Activated T-helper 1 cell treated with anti-CD3 and anti-CD28 coated beads, Interleukin-12 subunit alpha, Interleukin-12 subunit beta, Interleukin-2, Interleukin-4 antibody, amounts not matched to agents 30 ng/mL and 10 ng/mL and 1 ng/mL, durations not matched to agents 14 hours and 24 hours and 36 hours (primary cell): ENCODE results near the gene PLCD1. TPM values are rescaled to one million over a fixed set of nuclear protein-coding genes. Genes with fewer than 3 reads are reported as not detected.

Experiments
- DNase-seq: peaks from one replicate; pipeline ENCODE4 v3.0.0; 2021; ENCODE audit warnings: low spot score
- H3K27ac Mint-ChIP-seq: one replicate; pipeline ENCODE4 v1.8.0; 2021; ENCODE audit warnings: mild to moderate bottlenecking, mixed read lengths
- H3K27me3 Mint-ChIP-seq: one replicate; pipeline ENCODE4 v1.8.0; 2022; ENCODE audit warnings: mild to moderate bottlenecking, moderate library complexity, mixed read lengths; ENCODE audit not compliant: insufficient read depth
- H3K36me3 Mint-ChIP-seq: one replicate; pipeline ENCODE4 v1.8.0; 2021; ENCODE audit warnings: low read depth, mixed read lengths
- H3K4me1 Mint-ChIP-seq: one replicate; pipeline ENCODE4 v1.8.0; 2021; ENCODE audit warnings: low read depth, mixed read lengths
- H3K4me3 Mint-ChIP-seq: one replicate; pipeline ENCODE4 v1.8.0; 2021; ENCODE audit warnings: mild to moderate bottlenecking, moderate library complexity, mixed read lengths
- H3K9me3 Mint-ChIP-seq: one replicate; pipeline ENCODE4 v1.8.0; 2021; ENCODE audit warnings: mixed read lengths
- intact Hi-C: fragments of 100-400 bp; cut with micrococcal nuclease; formaldehyde crosslinking; loops from one replicate; pipeline ENCODE4 v1.15.1; 2024
- total RNA-seq: library from RNA; stranded (reverse); gene quantifications from 2 replicates; pipeline ENCODE4 v1.2.3, GENCODE V29; 2022

The PLCD1 gene
- total RNA-seq, 1 donor from 2014 or later, result 4.3 TPM

GRCh38 chr3:38000242-38000916, 29.1 kb downstream of the PLCD1 start:
- peaks cover 25% of the 10 kb centered on the region for H3K36me3 Mint-ChIP-seq
- H3K4me3 Mint-ChIP-seq, result no peak overlapping the region
- H3K27ac Mint-ChIP-seq, result no peak overlapping the region
- DNase-seq, result no peak
- H3K9me3 Mint-ChIP-seq, result no peaks in the 10 kb centered on the region
- intact Hi-C loops, result no loop called here
- no peaks in the 10 kb centered on the region for H3K27me3 Mint-ChIP-seq
- H3K4me1 Mint-ChIP-seq, result peaks cover 55% of the 10 kb centered on the region

- Mint-ChIP-seq H3K4me1 (peaks cover 57% of the 10 kb centered on the region), H3K9me3 (no peaks in the 10 kb centered on the region), H3K27me3 (no peaks in the 10 kb centered on the region), H3K4me3 (no peak overlapping the region), H3K36me3 (peaks cover 23% of the 10 kb centered on the region), H3K27ac (peak overlapping the region; percentile 9)
- intact Hi-C loops, result no loop called here
- DNase-seq, result no peak
Observed at GRCh38 chr3:37999836-38000235, 29.6 kb downstream of the PLCD1 start.

- Mint-ChIP-seq H3K4me1 (peaks cover 62% of the 10 kb centered on the region), H3K4me3 (no peak overlapping the region), H3K27ac (peak overlapping the region; percentile 85), H3K9me3 (no peaks in the 10 kb centered on the region), H3K27me3 (no peaks in the 10 kb centered on the region), H3K36me3 (peaks cover 15% of the 10 kb centered on the region)
- no peak for DNase-seq
- intact Hi-C loops, result loop anchor here (1.0 kb wide), 1 partner anchor 24 kb away; no protein-coding TSS in a partner anchor
Observed at GRCh38 chr3:37997791-37998370, 31.6 kb downstream of the PLCD1 start.

DNA sequence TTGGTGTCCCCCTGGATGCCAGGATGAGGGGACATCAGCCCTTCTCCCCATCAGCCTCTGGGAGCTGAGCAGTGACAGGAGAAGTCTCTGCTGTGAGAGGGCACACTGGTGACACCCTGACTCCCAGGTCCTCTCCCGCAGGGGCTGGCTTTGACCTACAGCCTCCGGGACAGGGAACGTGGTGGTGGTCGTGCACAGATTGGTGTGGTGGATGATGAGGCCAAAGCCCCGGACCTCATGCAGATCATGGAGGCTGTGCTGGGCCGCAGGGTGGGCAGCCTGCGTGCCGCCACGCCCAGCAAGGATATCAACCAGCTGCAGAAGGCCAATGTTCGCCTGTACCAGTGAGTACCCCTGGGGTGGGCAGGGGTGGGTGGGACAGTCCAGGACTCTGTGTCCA, 32.1 kb downstream of the PLCD1 start:
- Mint-ChIP-seq H3K27me3 (no peaks in the 10 kb centered on the region), H3K4me1 (peaks cover 61% of the 10 kb centered on the region), H3K9me3 (no peaks in the 10 kb centered on the region), H3K27ac (no peak overlapping the region), H3K36me3 (peaks cover 15% of the 10 kb centered on the region), H3K4me3 (no peak overlapping the region)
- DNase-seq, result no peak
- intact Hi-C loops, result loop anchor here (1.0 kb wide), 1 partner anchor 23 kb away; no protein-coding TSS in a partner anchor

DNA sequence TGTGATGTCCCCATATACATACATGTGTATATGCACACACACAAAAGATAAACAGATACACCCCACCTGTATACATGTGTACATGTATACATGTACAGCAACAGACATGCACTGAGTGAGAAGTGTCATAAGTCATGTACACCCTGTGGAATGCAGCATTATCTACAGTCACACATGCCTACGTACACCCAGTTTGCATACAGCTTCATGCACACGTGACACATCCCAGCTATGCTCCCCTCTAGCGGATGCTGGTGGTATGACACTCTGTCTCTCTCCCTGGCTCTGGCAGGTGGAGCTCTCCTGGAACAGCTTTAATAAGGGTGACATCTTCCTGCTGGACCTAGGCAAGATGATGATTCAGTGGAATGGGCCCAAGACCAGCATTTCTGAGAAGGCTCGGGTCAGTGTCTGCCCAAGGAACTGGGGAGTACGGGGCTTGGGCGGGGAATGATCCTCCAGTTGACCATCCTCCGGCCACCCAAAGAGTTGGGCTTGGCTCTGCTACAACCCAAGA, 32.6 kb downstream of the PLCD1 start:
- Mint-ChIP-seq H3K36me3 (peaks cover 15% of the 10 kb centered on the region), H3K27me3 (no peaks in the 10 kb centered on the region), H3K27ac (peak overlapping the region; percentile 70), H3K9me3 (no peaks in the 10 kb centered on the region), H3K4me1 (peaks cover 61% of the 10 kb centered on the region), H3K4me3 (peak overlapping the region; percentile 9)
- intact Hi-C loops, result loop anchor here (1.0 kb wide), 1 partner anchor 23 kb away; no protein-coding TSS in a partner anchor
- DNase-seq, result peak; percentile 80

- peaks cover 15% of the 10 kb centered on the region for H3K36me3 Mint-ChIP-seq
- H3K4me3 Mint-ChIP-seq, result peak overlapping the region; percentile 91
- no peaks in the 10 kb centered on the region for H3K27me3 Mint-ChIP-seq
- DNase-seq, result no peak
- H3K9me3 Mint-ChIP-seq, result no peaks in the 10 kb centered on the region
- peak overlapping the region; percentile 70 for H3K27ac Mint-ChIP-seq
- intact Hi-C loops, result loop anchor here (2.0 kb wide), 2 partner anchors 351 to 501 kb away; partner anchors contain the start of genes EXOG and XYLB
- peaks cover 61% of the 10 kb centered on the region for H3K4me1 Mint-ChIP-seq
Observed at GRCh38 chr3:37995652-37996641, 33.5 kb downstream of the PLCD1 start.

DNA sequence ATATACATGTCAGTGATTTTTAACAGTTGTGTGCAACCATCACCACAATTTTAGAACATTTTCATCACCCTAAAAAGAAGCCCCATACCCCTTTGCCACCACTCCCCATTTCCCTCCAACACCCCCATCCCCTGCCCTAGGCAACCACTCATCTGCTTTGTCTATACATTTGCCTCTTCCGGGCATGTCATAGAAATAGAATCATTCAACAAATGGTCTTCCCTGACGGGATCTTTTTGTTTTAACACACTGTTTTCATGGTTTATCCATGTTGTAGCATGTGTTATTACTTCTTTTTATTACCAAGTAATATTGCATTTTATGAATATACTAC, 34.8 kb downstream of the PLCD1 start:
- peak overlapping the region; percentile 93 for H3K27ac Mint-ChIP-seq
- no peaks in the 10 kb centered on the region for H3K9me3 Mint-ChIP-seq
- H3K4me3 Mint-ChIP-seq, result peak overlapping the region; percentile 91
- no peak for DNase-seq
- intact Hi-C loops, result loop anchor here (1.0 to 5.0 kb wide), 4 partner anchors 143 to 502 kb away; partner anchors contain the start of genes ACAA1, ACVR2B, EXOG and XYLB
- peaks cover 13% of the 10 kb centered on the region for H3K36me3 Mint-ChIP-seq
- peaks cover 4% of the 10 kb centered on the region for H3K27me3 Mint-ChIP-seq
- peaks cover 58% of the 10 kb centered on the region for H3K4me1 Mint-ChIP-seq

DNA sequence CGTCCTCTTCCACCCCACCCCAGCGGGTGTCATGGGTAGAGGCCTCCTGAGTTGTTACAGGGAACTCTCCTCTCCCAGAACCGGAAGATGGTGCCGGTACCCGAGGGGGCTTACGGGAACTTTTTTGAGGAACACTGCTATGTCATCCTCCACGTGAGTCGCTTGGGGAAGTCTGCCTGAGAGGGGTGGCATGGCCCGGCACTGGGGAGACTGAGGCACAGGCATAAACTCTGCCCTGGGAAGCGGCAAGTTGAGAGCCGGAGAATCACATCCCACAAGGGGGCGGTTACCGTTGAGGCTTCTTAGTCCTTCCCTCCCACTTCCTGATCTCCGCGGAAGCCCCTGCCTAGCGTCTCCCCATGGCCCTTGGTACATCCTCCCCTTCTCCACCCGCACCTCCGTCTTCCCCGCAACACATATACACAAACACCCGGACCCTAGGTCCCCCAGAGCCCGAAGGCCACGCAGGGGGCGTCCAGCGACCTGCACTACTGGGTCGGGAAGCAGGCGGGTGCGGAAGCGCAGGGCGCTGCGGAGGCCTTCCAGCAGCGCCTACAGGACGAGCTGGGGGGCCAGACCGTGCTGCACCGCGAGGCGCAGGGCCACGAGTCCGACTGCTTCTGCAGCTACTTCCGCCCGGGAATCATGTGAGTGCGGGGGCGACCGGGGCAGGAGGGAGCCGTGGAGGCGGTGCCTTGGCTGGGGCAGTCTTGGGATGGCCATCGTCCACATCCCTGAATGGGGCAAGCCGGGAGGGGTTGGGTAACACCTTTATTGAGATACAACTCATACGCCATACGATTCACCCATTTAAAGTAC, 35.4 kb downstream of the PLCD1 start:
- Mint-ChIP-seq H3K27me3 (peaks cover 4% of the 10 kb centered on the region), H3K27ac (peak overlapping the region; percentile 93), H3K36me3 (peaks cover 11% of the 10 kb centered on the region), H3K4me1 (peaks cover 52% of the 10 kb centered on the region), H3K4me3 (peak overlapping the region; percentile 91), H3K9me3 (no peaks in the 10 kb centered on the region)
- peak; percentile 47 for DNase-seq
- intact Hi-C loops, result loop anchor here (1.0 to 5.0 kb wide), 4 partner anchors 143 to 503 kb away; partner anchors contain the start of genes ACAA1, ACVR2B, EXOG and XYLB

DNA sequence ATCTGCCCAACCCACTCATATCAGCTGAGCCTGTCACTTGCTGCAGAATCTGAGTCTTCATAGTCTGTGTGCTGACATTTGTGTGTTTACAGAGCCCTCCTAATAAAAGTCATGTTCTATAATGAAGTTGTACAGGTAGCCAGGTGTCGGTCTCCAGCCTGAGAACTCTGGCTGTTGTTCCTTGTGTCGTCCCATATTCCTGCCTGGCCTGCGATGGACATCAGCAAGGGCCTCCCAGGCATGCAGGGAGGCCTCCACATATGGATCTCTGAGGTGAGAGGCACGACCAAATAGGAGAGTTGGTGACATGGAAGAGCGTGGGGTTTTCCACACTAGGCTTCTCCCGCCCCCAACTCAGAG, 36.0 kb downstream of the PLCD1 start:
- Mint-ChIP-seq H3K27ac (peak overlapping the region; percentile 93), H3K9me3 (no peaks in the 10 kb centered on the region), H3K27me3 (peaks cover 4% of the 10 kb centered on the region), H3K4me3 (peak overlapping the region; percentile 91), H3K4me1 (peaks cover 49% of the 10 kb centered on the region), H3K36me3 (peaks cover 11% of the 10 kb centered on the region)
- intact Hi-C loops, result loop anchor here (5.0 kb wide), 1 partner anchor 459 kb away; the partner anchor contains the start of gene ACVR2B
- DNase-seq, result no peak

GRCh38 chr3:37993067-37993455, 36.4 kb downstream of the PLCD1 start:
- Mint-ChIP-seq H3K27ac (no peak overlapping the region), H3K36me3 (peaks cover 11% of the 10 kb centered on the region), H3K4me1 (peaks cover 45% of the 10 kb centered on the region), H3K9me3 (no peaks in the 10 kb centered on the region), H3K4me3 (peak overlapping the region; percentile 91), H3K27me3 (peaks cover 4% of the 10 kb centered on the region)
- intact Hi-C loops, result loop anchor here (5.0 kb wide), 1 partner anchor 459 kb away; the partner anchor contains the start of gene ACVR2B
- DNase-seq, result no peak

GRCh38 chr3:37992271-37993066, 37.0 kb downstream of the PLCD1 start:
- no peak for DNase-seq
- Mint-ChIP-seq H3K27ac (no peak overlapping the region), H3K4me3 (peak overlapping the region; percentile 91), H3K9me3 (no peaks in the 10 kb centered on the region), H3K4me1 (peaks cover 44% of the 10 kb centered on the region), H3K27me3 (peaks cover 4% of the 10 kb centered on the region), H3K36me3 (peaks cover 11% of the 10 kb centered on the region)
- intact Hi-C loops, result loop anchor here (5.0 kb wide), 1 partner anchor 460 kb away; the partner anchor contains the start of gene ACVR2B
